H9 (cell line): ENCODE results near the gene ALG14. TPM values are rescaled to one million over a fixed set of nuclear protein-coding genes. Genes with fewer than 3 reads are reported as not detected.

Experiments
- DNase-seq: peaks from one replicate; pipeline ENCODE4 v3.0.0-alpha.2; 2017
- H2AFZ ChIP-seq: one replicate; pipeline ENCODE4 v1.6.1; 2013; ENCODE audit warnings: mild to moderate bottlenecking, low read length, control low read depth, moderate library complexity
- H2AK5ac ChIP-seq: 2 replicates; pipeline ENCODE4 v1.6.1; 2013; ENCODE audit warnings: low read length, control low read depth, mixed read lengths; ENCODE audit not compliant: insufficient read length
- H2BK120ac ChIP-seq: one replicate; pipeline ENCODE4 v1.6.1; 2013; ENCODE audit warnings: low read depth, mild to moderate bottlenecking, low read length, control low read depth, inconsistent platforms; ENCODE audit not compliant: poor library complexity, severe bottlenecking
- H2BK12ac ChIP-seq: 2 replicates; pipeline ENCODE4 v1.6.1; 2013; ENCODE audit warnings: low read length, control low read depth, mixed read lengths, low read depth; ENCODE audit not compliant: insufficient read length
- H2BK15ac ChIP-seq: 2 replicates; pipeline ENCODE4 v1.6.1; 2013; ENCODE audit warnings: low read depth, low read length, control low read depth
- H2BK20ac ChIP-seq: one replicate; pipeline ENCODE4 v1.6.1; 2013; ENCODE audit warnings: low read depth, mild to moderate bottlenecking, low read length, control low read depth, inconsistent platforms; ENCODE audit not compliant: poor library complexity, severe bottlenecking
- H2BK5ac ChIP-seq: 2 replicates; pipeline ENCODE4 v1.6.1; 2013; ENCODE audit warnings: low read length, control low read depth, mixed read lengths; ENCODE audit not compliant: insufficient read length
- H3K14ac ChIP-seq: 2 replicates; pipeline ENCODE4 v1.6.1; 2013; ENCODE audit warnings: low read length, control low read depth; ENCODE audit not compliant: insufficient read depth
- H3K18ac ChIP-seq: 2 replicates; pipeline ENCODE4 v1.6.1; 2013; ENCODE audit warnings: low read depth, mild to moderate bottlenecking, mixed read lengths, low read length, control low read depth; ENCODE audit not compliant: insufficient read length
- H3K23ac ChIP-seq: 2 replicates; pipeline ENCODE4 v1.6.1; 2013; ENCODE audit warnings: low read length, control low read depth, mixed read lengths, low read depth; ENCODE audit not compliant: insufficient read length
- H3K23me2 ChIP-seq: 2 replicates; pipeline ENCODE4 v1.6.1; 2013; ENCODE audit warnings: low read depth, mild to moderate bottlenecking, mixed read lengths, low read length, control low read depth; ENCODE audit not compliant: insufficient read length, poor library complexity, severe bottlenecking
- H3K27ac ChIP-seq: 2 replicates; pipeline ENCODE4 v1.5.1; 2013; ENCODE audit warnings: low read length, control low read depth, mixed read lengths, low read depth; ENCODE audit not compliant: insufficient read length
- H3K27me3 ChIP-seq: 2 replicates; pipeline ENCODE4 v1.6.1; 2013; ENCODE audit warnings: low read length, control low read depth, inconsistent platforms; ENCODE audit not compliant: insufficient read depth
- H3K4ac ChIP-seq: 2 replicates; pipeline ENCODE4 v1.6.1; 2013; ENCODE audit warnings: low read depth, mild to moderate bottlenecking, control low read depth, inconsistent platforms, low read length, moderate library complexity
- H3K4me1 ChIP-seq: 2 replicates; pipeline ENCODE4 v1.6.1; 2013; ENCODE audit warnings: low read length, control low read depth, inconsistent platforms; ENCODE audit not compliant: insufficient read depth
- H3K4me2 ChIP-seq: 2 replicates; pipeline ENCODE4 v1.6.1; 2013; ENCODE audit warnings: low read length, control low read depth, mixed read lengths; ENCODE audit not compliant: insufficient read length, insufficient read depth
- H3K56ac ChIP-seq: 2 replicates; pipeline ENCODE4 v1.6.1; 2013; ENCODE audit warnings: low read depth, mild to moderate bottlenecking, mixed read lengths, low read length, control low read depth; ENCODE audit not compliant: insufficient read length
- H3K79me1 ChIP-seq: 2 replicates; pipeline ENCODE4 v1.6.1; 2013; ENCODE audit warnings: low read depth, mild to moderate bottlenecking, moderate library complexity, low read length, control low read depth, inconsistent platforms; ENCODE audit not compliant: insufficient read depth, poor library complexity, severe bottlenecking
- H3K79me2 ChIP-seq: 2 replicates; pipeline ENCODE4 v1.6.1; 2013; ENCODE audit warnings: low read length, control low read depth, inconsistent platforms; ENCODE audit not compliant: insufficient read depth
- H3K9ac ChIP-seq: 2 replicates; pipeline ENCODE4 v1.6.1; 2013; ENCODE audit warnings: low read length, control low read depth, mixed read lengths; ENCODE audit not compliant: insufficient read length; ENCODE audit errors: extremely low read depth
- H3K9me3 ChIP-seq: one replicate; pipeline ENCODE4 v1.6.1; 2013; ENCODE audit warnings: low read depth, low read length, inconsistent platforms; ENCODE audit not compliant: control insufficient read depth
- H3T11ph ChIP-seq: one replicate; pipeline ENCODE4 v1.6.1; 2013; ENCODE audit warnings: mild to moderate bottlenecking, low read length, control low read depth, inconsistent platforms
- H4K20me1 ChIP-seq: one replicate; pipeline ENCODE4 v1.6.1; 2013; ENCODE audit not compliant: control insufficient read depth, insufficient read length, insufficient read depth
- H4K5ac ChIP-seq: 2 replicates; pipeline ENCODE4 v1.6.1; 2013; ENCODE audit warnings: low read depth, mild to moderate bottlenecking, mixed read lengths, low read length, control low read depth; ENCODE audit not compliant: insufficient read length
- H4K8ac ChIP-seq: replicated peaks from 2 replicates; pipeline ENCODE4 v1.6.1; 2013; ENCODE audit warnings: low read length, control low read depth, mixed read lengths, low read depth; ENCODE audit not compliant: insufficient read length
- H4K91ac ChIP-seq: 2 replicates; pipeline ENCODE4 v1.6.1; 2013; ENCODE audit warnings: low read depth, mild to moderate bottlenecking, moderate library complexity, mixed read lengths, low read length, control low read depth; ENCODE audit not compliant: insufficient read length
- H3K27ac Mint-ChIP-seq, 3 experiments: 2 replicates in 2 of 3; 3 replicates in 1 of 3; pipeline ENCODE4 v1.8.0; 2020 to 2021; ENCODE audit warnings: mixed read lengths in 3 of 3, mild to moderate bottlenecking in 1 of 3, moderate library complexity in 1 of 3
- H3K27me3 Mint-ChIP-seq: 2 replicates; pipeline ENCODE4 v1.8.0; 2021; ENCODE audit warnings: low read depth, mild to moderate bottlenecking, moderate library complexity, mixed read lengths
- H3K36me3 Mint-ChIP-seq, 3 experiments: 2 replicates in 2 of 3; 3 replicates in 1 of 3; pipeline ENCODE4 v1.8.0; 2020 to 2021; ENCODE audit warnings: low read depth in 3 of 3, mixed read lengths in 3 of 3; ENCODE audit not compliant: insufficient read depth in 1 of 3
- H3K4me1 Mint-ChIP-seq, 2 experiments: 2 replicates each; pipeline ENCODE4 v1.8.0; 2020; ENCODE audit warnings: mixed read lengths in 2 of 2
- H3K4me3 Mint-ChIP-seq, 2 experiments: 2 replicates in 1 of 2; 3 replicates in 1 of 2; pipeline ENCODE4 v1.8.0; 2020 to 2021; ENCODE audit warnings: mild to moderate bottlenecking in 2 of 2, mixed read lengths in 2 of 2, moderate library complexity in 1 of 2
- H3K9me3 Mint-ChIP-seq, 2 experiments: 2 replicates in 1 of 2; 3 replicates in 1 of 2; pipeline ENCODE4 v1.8.0; 2020; ENCODE audit warnings: mild to moderate bottlenecking in 2 of 2, mixed read lengths in 2 of 2, moderate library complexity in 1 of 2
- CTCF ChIP-seq: fragments of 200-600 bp; sonication (generic); conservative IDR thresholded peaks from 3 replicates; pipeline ENCODE4 v1.8.0; 2021; ENCODE audit warnings: antibody characterized with exemption, mild to moderate bottlenecking
- WGBS: extraction: QIAGEN DNeasy Blood & Tissue Kit; methylation state at CpG from one replicate; pipeline ENCODE4 v1.1.7; 2013; ENCODE audit warnings: missing lambda C conversion rate, low lambda C conversion rate, mixed read lengths; ENCODE audit not compliant: insufficient read length; ENCODE audit errors: extremely low coverage; 5-methylcytosine and 5-hydroxymethylcytosine counted together
- total RNA-seq: library from RNA; stranded (reverse); gene quantifications from 2 replicates; pipeline ENCODE4 v1.2.1, GENCODE V29; 2021

Gene ALG14
- total RNA-seq, 1 experiment from 2014 or later: 2.5 TPM

- Histone ChIP-seq H3K4ac (no peak overlapping the region), H3K79me2 (no peaks in the 10 kb centered on the region), H2BK5ac (no peak overlapping the region), H3K27me3 (no peaks in the 10 kb centered on the region), H4K91ac (no peak overlapping the region), H2BK20ac (no peak overlapping the region), H4K8ac (no peak overlapping the region), H2BK12ac (no peak overlapping the region), H3K27ac (no peak overlapping the region), H3K4me2 (no peak overlapping the region), H2BK15ac (no peak overlapping the region), H3K23ac (no peak overlapping the region), H2BK120ac (no peak overlapping the region), H4K5ac (no peak overlapping the region), H3K56ac (no peak overlapping the region), H3K18ac (no peak overlapping the region), H3K9me3 (no peaks in the 10 kb centered on the region), H4K20me1 (no peaks in the 10 kb centered on the region), H3K9ac (no peak overlapping the region), H3K4me1 (no peaks in the 10 kb centered on the region), H3K14ac (no peak overlapping the region), H3K23me2 (no peaks in the 10 kb centered on the region), H3K79me1 (no peaks in the 10 kb centered on the region), H3T11ph (no peak overlapping the region), H2AFZ (no peak overlapping the region), H2AK5ac (no peak overlapping the region)
- Mint-ChIP-seq H3K4me1 (0 out of 4 replicates have a peak, but pooled peaks cover 0 to 3% of the 10 kb centered on the region in 2 experiments), H3K36me3 (no peaks in the 10 kb centered on the region), H3K27me3 (no peaks in the 10 kb centered on the region), H3K9me3 (no peaks in the 10 kb centered on the region), H3K27ac (no peak overlapping the region), H3K4me3 (no peak overlapping the region)
- no peak for TF ChIP-seq CTCF
- DNase-seq: no peak
- WGBS: no CpG with 5 or more reads among the region's 7 CpGs
Measured at GRCh38 chr1:94983171-94983739, 89.5 kb downstream of the ALG14 start.
